Measurements from ENCODE around the gene PROM2. TPM values are rescaled to one million over a fixed set of nuclear protein-coding genes. Genes with fewer than 3 reads are reported as not detected.

The PROM2 gene
- total RNA-seq, 1 donor from 2014 or later, result 1.3 TPM

- Mint-ChIP-seq H3K36me3 (ENCODE audit: unreplicated experiment) (no peaks in the 10 kb centered on the region), H3K27me3 (ENCODE audit: unreplicated experiment) (peaks cover 3% of the 10 kb centered on the region), H3K4me3 (ENCODE audit: unreplicated experiment) (no peak within 1 kb of the TSS), H3K9me3 (ENCODE audit: unreplicated experiment) (no peaks in the 10 kb centered on the region), H3K4me1 (ENCODE audit: unreplicated experiment) (no peaks in the 10 kb centered on the region), H3K27ac (ENCODE audit: unreplicated experiment) (no peak within 1 kb of the TSS)
- no peak for DNase-seq (ENCODE audit: extremely low spot score, unreplicated experiment)
- no peak for TF ChIP-seq CTCF (IDR thresholded peaks at IDR 0.05)
Observed at GRCh38 chr2:95296880-95297487, 22.7 kb downstream of the PROM2 start, which contains the start of gene KCNIP3. Gene KCNIP3, plus strand, starts transcription at chr2:95297347. Its CDS starts 92 bp downstream, at chr2:95297439.

- H3K27ac Mint-ChIP-seq (ENCODE audit: unreplicated experiment), result no peak overlapping the region
- peaks cover 3% of the 10 kb centered on the region for H3K27me3 Mint-ChIP-seq (ENCODE audit: unreplicated experiment)
- no peaks in the 10 kb centered on the region for H3K9me3 Mint-ChIP-seq (ENCODE audit: unreplicated experiment)
- DNase-seq (ENCODE audit: extremely low spot score, unreplicated experiment), result no peak
- H3K4me1 Mint-ChIP-seq (ENCODE audit: unreplicated experiment), result no peaks in the 10 kb centered on the region
- H3K4me3 Mint-ChIP-seq (ENCODE audit: unreplicated experiment), result no peak overlapping the region
- no peaks in the 10 kb centered on the region for H3K36me3 Mint-ChIP-seq (ENCODE audit: unreplicated experiment)
- no peak for TF ChIP-seq CTCF (IDR thresholded peaks at IDR 0.05)
Observed at GRCh38 chr2:95297639-95298395, 23.6 kb downstream of the PROM2 start.

GRCh38 chr2:95298486-95299111 is 24.4 kb downstream of the PROM2 start:
- H3K4me1 Mint-ChIP-seq (ENCODE audit: unreplicated experiment), result no peaks in the 10 kb centered on the region
- no peak overlapping the region for H3K4me3 Mint-ChIP-seq (ENCODE audit: unreplicated experiment)
- H3K27ac Mint-ChIP-seq (ENCODE audit: unreplicated experiment), result no peak overlapping the region
- H3K27me3 Mint-ChIP-seq (ENCODE audit: unreplicated experiment), result peaks cover 3% of the 10 kb centered on the region
- no peaks in the 10 kb centered on the region for H3K36me3 Mint-ChIP-seq (ENCODE audit: unreplicated experiment)
- no peak for DNase-seq (ENCODE audit: extremely low spot score, unreplicated experiment)
- no peaks in the 10 kb centered on the region for H3K9me3 Mint-ChIP-seq (ENCODE audit: unreplicated experiment)
- TF ChIP-seq CTCF (IDR thresholded peaks at IDR 0.05), result no peak

- Mint-ChIP-seq H3K9me3 (ENCODE audit: unreplicated experiment) (no peaks in the 10 kb centered on the region), H3K4me1 (ENCODE audit: unreplicated experiment) (no peaks in the 10 kb centered on the region), H3K27ac (ENCODE audit: unreplicated experiment) (no peak overlapping the region), H3K27me3 (ENCODE audit: unreplicated experiment) (peaks cover 3% of the 10 kb centered on the region), H3K4me3 (ENCODE audit: unreplicated experiment) (no peak overlapping the region), H3K36me3 (ENCODE audit: unreplicated experiment) (no peaks in the 10 kb centered on the region)
- DNase-seq (ENCODE audit: extremely low spot score, unreplicated experiment), result no peak
- TF ChIP-seq CTCF (IDR thresholded peaks at IDR 0.05), result no peak
Observed at GRCh38 chr2:95299961-95300360, 25.7 kb downstream of the PROM2 start.

GRCh38 chr2:95300450-95300849 is 26.2 kb downstream of the PROM2 start:
- H3K4me3 Mint-ChIP-seq (ENCODE audit: unreplicated experiment), result no peak overlapping the region
- TF ChIP-seq CTCF (IDR thresholded peaks at IDR 0.05), result no peak
- no peak overlapping the region for H3K27ac Mint-ChIP-seq (ENCODE audit: unreplicated experiment)
- H3K36me3 Mint-ChIP-seq (ENCODE audit: unreplicated experiment), result no peaks in the 10 kb centered on the region
- H3K4me1 Mint-ChIP-seq (ENCODE audit: unreplicated experiment), result no peaks in the 10 kb centered on the region
- no peak for DNase-seq (ENCODE audit: extremely low spot score, unreplicated experiment)
- H3K9me3 Mint-ChIP-seq (ENCODE audit: unreplicated experiment), result no peaks in the 10 kb centered on the region
- H3K27me3 Mint-ChIP-seq (ENCODE audit: unreplicated experiment), result peaks cover 3% of the 10 kb centered on the region
